Measurements from ENCODE around the gene COPE.

The COPE gene

DNA sequence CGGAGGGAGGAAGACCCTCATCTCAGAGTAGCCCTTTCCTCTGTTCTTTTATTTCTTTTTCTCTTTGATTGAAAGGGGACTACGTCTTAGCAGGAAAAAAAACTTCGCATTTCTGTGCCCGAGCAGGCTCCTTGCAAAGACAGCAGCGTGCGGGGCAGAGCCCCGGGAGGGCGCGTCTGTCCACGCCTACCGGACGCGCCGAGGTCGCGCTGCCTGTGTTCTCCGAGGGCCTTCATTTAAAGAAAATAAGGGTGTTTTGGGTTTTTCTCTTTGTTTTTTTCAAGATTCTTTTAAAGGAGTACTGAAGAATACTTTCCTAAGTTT is 52.4 kb downstream of the COPE start:
- H3K27me3 Mint-ChIP-seq = peaks cover 37% of the 10 kb centered on the region
- H3K4me3 Mint-ChIP-seq = no peak overlapping the region
- H3K36me3 Mint-ChIP-seq (ENCODE audit: low read depth) = peaks cover 69% of the 10 kb centered on the region
- H3K27ac Mint-ChIP-seq = no peak overlapping the region
- H3K4me1 Mint-ChIP-seq (ENCODE audit: low read depth) = peaks cover 17% of the 10 kb centered on the region
- intact Hi-C loops (cut with micrococcal nuclease) = no loop called here
- H3K9me3 Mint-ChIP-seq = no peaks in the 10 kb centered on the region

DNA sequence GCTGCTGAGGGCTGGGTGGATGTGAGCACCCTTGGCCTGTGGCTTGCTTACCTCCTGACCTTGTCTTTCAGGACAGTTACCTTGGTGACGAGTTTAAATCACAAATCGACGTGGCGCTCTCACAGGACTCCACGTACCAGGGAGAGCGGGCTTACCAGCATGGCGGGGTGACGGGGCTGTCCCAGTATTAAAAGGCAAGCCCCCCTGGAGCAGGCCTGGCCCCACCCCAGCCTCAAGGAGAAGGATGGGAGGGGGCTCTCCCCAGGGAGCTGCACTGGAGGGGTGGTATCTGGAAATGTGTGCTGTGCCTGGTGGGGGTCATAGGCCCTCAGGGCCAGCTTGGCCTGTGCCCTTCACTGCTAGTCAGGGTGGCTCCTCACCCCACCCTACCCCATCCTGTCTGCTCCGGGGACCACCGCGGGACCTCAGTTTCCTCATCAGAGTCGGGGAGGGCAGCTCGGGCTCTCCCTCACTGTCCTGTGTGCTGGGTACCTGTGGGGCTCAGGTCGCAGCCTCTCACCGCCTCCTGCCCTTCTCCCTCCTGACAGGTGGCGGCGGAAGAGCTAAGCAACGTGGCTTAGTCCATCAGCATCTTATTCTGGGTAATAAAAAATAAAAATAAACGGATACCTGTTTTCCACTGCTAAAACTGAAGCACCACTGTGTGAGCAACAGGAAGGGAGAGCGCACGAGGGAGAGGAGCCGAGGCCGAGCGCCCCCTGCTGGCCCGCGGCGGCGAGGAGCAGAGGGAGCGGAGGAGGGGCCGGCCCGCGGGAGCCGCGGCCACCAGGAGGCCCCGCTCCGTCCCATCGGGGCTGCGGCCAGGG is 53.0 kb downstream of the COPE start:
- peaks cover 75% of the 10 kb centered on the region for H3K36me3 Mint-ChIP-seq (ENCODE audit: low read depth)
- H3K4me3 Mint-ChIP-seq = no peak overlapping the region
- H3K27me3 Mint-ChIP-seq = peaks cover 34% of the 10 kb centered on the region
- no peak overlapping the region for H3K27ac Mint-ChIP-seq
- no peaks in the 10 kb centered on the region for H3K9me3 Mint-ChIP-seq
- peaks cover 23% of the 10 kb centered on the region for H3K4me1 Mint-ChIP-seq (ENCODE audit: low read depth)
- intact Hi-C loops (cut with micrococcal nuclease) = no loop called here

DNA sequence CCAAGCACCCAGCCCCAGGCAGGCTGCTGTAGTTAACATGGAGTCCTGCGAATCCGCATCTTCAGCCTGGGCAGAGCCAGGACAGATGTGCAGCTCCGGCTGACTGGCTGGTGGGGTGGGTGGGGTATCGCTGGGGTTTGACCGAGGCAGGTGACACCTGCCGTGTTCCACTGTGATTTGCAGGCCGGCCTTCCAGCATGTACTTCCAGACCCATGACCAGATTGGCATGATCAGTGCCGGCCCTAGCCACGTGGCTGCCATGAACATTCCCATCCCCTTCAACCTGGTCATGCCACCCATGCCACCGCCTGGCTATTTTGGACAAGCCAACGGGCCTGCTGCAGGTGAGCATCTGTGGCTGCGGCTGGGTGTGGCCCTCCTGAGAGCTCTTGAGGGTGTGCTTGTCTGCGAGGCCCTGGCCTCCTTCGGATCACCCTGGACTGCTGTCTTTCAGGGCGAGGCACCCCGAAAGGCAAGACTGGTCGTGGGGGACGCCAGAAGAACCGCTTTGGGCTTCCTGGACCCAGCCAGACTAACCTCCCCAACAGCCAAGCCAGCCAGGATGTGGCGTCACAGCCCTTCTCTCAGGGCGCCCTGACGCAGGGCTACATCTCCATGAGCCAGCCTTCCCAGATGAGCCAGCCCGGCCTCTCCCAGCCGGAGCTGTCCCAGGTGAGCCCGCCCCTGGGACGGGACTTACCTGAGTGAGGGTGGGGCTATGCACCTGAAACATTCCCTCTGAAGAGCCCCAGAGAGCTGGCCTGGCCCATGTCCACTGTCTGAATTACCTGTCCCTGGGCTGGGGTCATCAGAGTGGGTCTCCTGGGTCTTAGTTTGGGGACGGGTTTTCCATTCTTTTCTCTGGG is 53.8 kb downstream of the COPE start:
- Mint-ChIP-seq H3K27me3 (peaks cover 27% of the 10 kb centered on the region), H3K36me3 (ENCODE audit: low read depth) (peaks cover 84% of the 10 kb centered on the region), H3K9me3 (no peaks in the 10 kb centered on the region), H3K4me3 (no peak overlapping the region), H3K27ac (no peak overlapping the region), H3K4me1 (ENCODE audit: low read depth) (peaks cover 25% of the 10 kb centered on the region)
- intact Hi-C loops (cut with micrococcal nuclease) = no loop called here

DNA sequence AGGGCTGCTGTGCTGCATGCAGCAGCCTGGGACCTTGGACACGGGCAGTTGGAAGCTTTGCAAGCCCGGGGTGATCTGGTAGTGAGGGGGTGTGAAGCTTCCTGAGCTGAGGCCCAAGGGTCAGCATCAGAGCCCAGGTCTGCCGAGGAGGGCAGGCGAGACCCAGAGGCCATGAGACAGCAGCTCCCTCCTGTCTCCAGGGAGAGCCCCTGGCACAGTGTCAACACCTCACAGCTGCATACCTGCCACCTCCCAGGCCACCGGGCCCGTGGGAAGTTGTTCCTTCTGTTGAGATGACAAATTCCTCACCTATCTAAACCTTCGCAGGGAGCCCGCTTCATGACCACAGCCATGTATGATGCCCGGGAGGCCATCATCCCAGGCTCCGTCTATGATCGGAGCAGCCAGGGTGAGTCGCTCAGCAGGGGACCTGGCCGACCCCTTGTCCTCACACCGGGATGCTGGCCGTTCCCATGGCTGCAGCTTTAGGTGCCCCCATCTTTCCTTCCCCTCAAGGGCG is 55.3 kb downstream of the COPE start:
- H3K27ac Mint-ChIP-seq = no peak overlapping the region
- H3K4me3 Mint-ChIP-seq = no peak overlapping the region
- peaks cover 16% of the 10 kb centered on the region for H3K27me3 Mint-ChIP-seq
- intact Hi-C loops (cut with micrococcal nuclease) = no loop called here
- no peaks in the 10 kb centered on the region for H3K9me3 Mint-ChIP-seq
- peaks cover 98% of the 10 kb centered on the region for H3K36me3 Mint-ChIP-seq (ENCODE audit: low read depth)
- H3K4me1 Mint-ChIP-seq (ENCODE audit: low read depth) = peaks cover 28% of the 10 kb centered on the region

DNA sequence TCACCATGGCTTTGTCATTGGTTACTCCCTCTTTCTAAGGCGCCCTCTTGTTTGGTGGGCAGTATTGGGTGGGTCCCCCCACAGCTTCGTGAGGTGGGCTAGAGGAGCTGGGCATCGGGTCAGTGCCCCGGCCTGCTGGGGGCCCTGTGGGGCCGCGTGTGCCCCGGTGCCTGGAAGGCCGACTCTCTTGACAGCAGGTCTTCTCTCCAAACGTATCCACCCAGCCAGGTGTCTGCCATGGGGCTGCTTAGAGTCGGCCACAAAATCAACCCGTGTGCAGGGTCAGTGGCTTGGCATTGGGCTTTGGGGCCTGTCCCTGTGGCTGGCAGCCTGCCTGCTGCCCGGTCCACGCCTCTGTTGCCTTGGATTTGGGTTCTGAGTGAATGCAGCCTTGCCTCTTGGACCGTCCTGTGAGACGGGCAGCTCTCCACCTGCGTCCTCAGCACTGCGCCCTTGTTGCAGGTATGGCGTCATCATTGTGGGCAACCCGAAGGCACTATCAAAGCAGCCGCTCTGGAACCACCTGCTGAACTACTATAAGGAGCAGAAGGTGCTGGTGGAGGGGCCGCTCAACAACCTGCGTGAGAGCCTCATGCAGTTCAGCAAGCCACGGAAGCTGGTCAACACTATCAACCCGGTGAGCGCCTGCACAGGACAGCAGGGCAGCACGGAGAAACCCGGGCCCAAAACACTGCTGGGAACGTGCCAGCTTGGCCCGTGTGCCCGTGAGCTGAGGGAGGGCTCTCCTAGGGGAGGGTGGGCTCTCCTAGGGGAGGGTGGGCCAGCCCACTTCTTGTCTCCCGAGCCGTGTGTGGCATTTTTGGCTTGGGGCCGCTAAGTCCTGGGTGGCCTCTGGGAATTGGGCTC is 56.0 kb downstream of the COPE start:
- no peaks in the 10 kb centered on the region for H3K9me3 Mint-ChIP-seq
- intact Hi-C loops (cut with micrococcal nuclease) = no loop called here
- peaks cover 28% of the 10 kb centered on the region for H3K4me1 Mint-ChIP-seq (ENCODE audit: low read depth)
- peaks cover 100% of the 10 kb centered on the region for H3K36me3 Mint-ChIP-seq (ENCODE audit: low read depth)
- H3K4me3 Mint-ChIP-seq = no peak overlapping the region
- peaks cover 13% of the 10 kb centered on the region for H3K27me3 Mint-ChIP-seq
- no peak overlapping the region for H3K27ac Mint-ChIP-seq

DNA sequence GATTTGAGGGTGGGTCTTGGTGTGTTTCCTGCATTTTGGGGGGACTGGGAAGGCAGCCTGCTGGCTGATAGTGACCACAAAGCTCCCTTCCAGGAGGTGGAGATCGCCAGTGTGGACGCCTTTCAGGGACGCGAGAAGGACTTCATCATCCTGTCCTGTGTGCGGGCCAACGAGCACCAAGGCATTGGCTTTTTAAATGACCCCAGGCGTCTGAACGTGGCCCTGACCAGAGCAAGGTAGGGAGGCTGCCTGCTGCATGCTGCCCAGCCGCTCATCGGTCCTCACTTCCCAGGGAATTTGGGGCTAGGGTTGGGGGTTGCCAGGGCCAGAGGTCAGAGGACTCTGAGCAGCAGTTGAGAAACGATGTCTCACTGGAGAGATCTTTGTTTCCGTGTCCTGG is 57.3 kb downstream of the COPE start:
- Mint-ChIP-seq H3K36me3 (ENCODE audit: low read depth) (peaks cover 100% of the 10 kb centered on the region), H3K27me3 (no peaks in the 10 kb centered on the region), H3K4me3 (no peak overlapping the region), H3K4me1 (ENCODE audit: low read depth) (peaks cover 35% of the 10 kb centered on the region), H3K9me3 (no peaks in the 10 kb centered on the region), H3K27ac (peak overlapping the region; percentile 64)
- intact Hi-C loops (cut with micrococcal nuclease) = no loop called here

DNA sequence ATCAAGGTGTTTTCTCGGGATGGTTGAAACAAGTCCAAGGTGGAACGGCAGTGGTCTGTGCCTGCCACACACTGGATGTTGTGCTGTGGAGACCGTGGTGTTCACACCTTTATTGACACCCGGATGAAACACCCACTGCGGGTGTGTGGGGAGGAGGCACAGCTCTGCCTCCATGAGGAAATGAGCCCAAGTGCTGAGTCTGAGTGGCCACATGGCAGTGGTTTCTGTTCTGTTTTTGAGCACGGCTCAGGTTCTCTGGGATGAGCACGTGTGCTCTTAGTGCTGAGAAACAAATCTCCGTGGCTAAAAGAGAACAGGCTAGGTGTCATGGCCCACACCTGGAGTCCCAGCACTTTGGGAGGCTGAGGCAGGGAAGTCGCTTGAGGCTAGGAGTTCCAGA is 58.0 kb downstream of the COPE start:
- Mint-ChIP-seq H3K4me1 (ENCODE audit: low read depth) (peaks cover 33% of the 10 kb centered on the region), H3K4me3 (no peak overlapping the region), H3K27me3 (no peaks in the 10 kb centered on the region), H3K9me3 (no peaks in the 10 kb centered on the region), H3K36me3 (ENCODE audit: low read depth) (peaks cover 100% of the 10 kb centered on the region), H3K27ac (peak overlapping the region; percentile 64)
- intact Hi-C loops (cut with micrococcal nuclease) = no loop called here

DNA sequence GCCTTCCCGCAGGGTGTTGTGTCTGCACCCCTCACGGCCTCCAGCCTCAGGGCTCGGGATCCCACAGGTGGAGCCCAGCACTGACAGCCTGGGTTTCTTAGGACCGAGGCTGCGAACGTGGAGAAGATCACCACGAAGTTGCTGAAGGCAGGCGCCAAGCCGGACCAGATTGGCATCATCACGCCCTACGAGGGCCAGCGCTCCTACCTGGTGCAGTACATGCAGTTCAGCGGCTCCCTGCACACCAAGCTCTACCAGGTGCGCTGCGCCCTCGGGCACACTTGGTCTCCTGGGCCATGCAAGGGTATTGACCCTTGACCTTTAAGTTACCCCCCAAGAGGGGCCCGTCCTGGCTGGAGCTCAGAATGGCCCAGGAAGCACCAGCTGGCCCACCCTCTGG is 58.5 kb downstream of the COPE start:
- H3K4me3 Mint-ChIP-seq = no peak overlapping the region
- intact Hi-C loops (cut with micrococcal nuclease) = no loop called here
- peaks cover 100% of the 10 kb centered on the region for H3K36me3 Mint-ChIP-seq (ENCODE audit: low read depth)
- no peaks in the 10 kb centered on the region for H3K9me3 Mint-ChIP-seq
- peaks cover 29% of the 10 kb centered on the region for H3K4me1 Mint-ChIP-seq (ENCODE audit: low read depth)
- H3K27ac Mint-ChIP-seq = peak overlapping the region; percentile 64
- no peaks in the 10 kb centered on the region for H3K27me3 Mint-ChIP-seq

DNA sequence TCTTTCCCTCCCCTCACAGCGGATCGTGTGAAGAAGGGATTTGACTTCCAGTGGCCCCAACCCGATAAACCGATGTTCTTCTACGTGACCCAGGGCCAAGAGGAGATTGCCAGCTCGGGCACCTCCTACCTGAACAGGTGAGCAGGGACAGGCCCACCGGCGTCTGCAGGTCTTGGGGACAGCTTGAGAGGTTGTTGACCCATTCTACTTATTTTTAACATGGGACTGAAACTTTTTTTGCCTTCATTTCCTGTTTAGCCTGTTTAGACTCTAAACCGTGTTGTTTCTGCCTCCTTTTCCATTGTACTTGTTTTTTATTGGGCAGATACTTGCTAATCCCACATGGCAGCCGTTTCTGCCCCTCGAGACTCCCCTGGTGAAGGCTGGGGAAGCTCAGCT is 58.9 kb downstream of the COPE start:
- intact Hi-C loops (cut with micrococcal nuclease) = no loop called here
- H3K36me3 Mint-ChIP-seq (ENCODE audit: low read depth) = peaks cover 100% of the 10 kb centered on the region
- H3K9me3 Mint-ChIP-seq = no peaks in the 10 kb centered on the region
- peaks cover 29% of the 10 kb centered on the region for H3K4me1 Mint-ChIP-seq (ENCODE audit: low read depth)
- H3K27me3 Mint-ChIP-seq = no peaks in the 10 kb centered on the region
- no peak overlapping the region for H3K27ac Mint-ChIP-seq
- H3K4me3 Mint-ChIP-seq = no peak overlapping the region

DNA sequence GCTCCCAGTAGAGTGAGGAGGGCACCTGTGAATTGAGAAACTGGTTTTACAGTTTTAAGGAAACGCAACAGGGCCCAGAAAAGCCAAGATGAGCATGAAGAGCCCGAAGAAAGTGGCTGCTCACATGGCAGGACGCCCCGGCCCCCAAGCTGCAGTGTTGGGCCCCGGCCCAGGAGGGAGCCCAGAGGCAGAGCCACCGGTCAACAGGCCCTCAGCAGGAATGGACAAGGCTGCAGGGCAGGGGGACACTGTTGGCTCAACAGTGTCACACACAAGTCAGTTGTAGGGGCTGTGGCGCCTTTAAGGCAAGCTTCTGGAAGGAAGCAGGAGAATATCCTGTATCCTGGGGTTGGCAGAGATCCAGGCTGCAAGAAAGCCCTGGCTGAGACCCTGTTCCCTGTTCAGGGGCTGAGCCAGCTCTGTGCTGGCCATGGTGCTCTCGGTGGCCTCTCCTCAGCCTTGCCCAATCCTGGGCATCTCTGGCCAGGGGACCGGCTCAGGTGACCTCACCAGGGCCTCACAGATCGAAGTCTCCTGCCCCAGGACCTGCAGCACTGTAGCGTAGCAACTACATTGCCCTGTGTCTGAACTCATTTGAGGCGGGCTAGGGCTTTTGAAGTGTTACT is 59.4 kb downstream of the COPE start:
- H3K27ac Mint-ChIP-seq = no peak overlapping the region
- no peaks in the 10 kb centered on the region for H3K9me3 Mint-ChIP-seq
- H3K4me1 Mint-ChIP-seq (ENCODE audit: low read depth) = peaks cover 29% of the 10 kb centered on the region
- peaks cover 100% of the 10 kb centered on the region for H3K36me3 Mint-ChIP-seq (ENCODE audit: low read depth)
- H3K4me3 Mint-ChIP-seq = no peak overlapping the region
- intact Hi-C loops (cut with micrococcal nuclease) = no loop called here
- no peaks in the 10 kb centered on the region for H3K27me3 Mint-ChIP-seq

DNA sequence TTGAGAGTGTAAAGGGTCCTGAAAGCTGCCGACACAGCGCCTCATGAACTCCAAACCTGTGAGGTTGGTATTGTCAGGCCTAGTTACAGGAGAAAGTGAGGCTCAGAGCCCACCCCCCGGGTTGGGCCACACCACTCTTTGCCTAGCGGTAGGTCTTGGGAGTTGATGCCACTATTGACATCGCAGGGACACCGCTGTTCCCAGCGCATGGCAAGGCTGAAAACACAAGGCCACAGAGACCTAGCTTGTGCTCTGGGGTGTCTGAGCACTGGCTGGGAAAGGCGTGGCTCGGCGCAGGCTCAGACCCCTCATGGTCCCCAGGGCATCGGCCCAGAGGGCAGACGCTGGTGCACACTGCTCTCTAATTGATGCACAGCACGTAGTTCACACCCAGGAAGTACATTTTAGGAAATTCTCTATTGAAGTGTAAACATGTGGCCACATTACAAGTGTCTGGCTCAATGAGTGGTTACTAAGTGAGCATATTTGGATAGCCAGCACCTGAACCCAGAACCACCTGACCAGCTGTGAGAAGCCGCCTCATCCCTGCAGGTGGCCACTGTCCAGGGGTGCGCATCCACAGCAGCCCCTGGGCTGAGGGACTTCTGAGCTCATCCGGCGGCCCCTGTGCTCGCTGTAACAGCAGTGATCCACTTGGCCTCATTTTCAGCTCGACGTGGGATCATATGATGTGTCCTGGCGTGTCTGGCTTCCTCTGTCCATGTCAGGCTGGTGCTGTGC is 60.1 kb downstream of the COPE start:
- Mint-ChIP-seq H3K27me3 (no peaks in the 10 kb centered on the region), H3K4me1 (ENCODE audit: low read depth) (peaks cover 29% of the 10 kb centered on the region), H3K4me3 (no peak overlapping the region), H3K9me3 (no peaks in the 10 kb centered on the region), H3K27ac (no peak overlapping the region), H3K36me3 (ENCODE audit: low read depth) (peaks cover 100% of the 10 kb centered on the region)
- intact Hi-C loops (cut with micrococcal nuclease) = no loop called here

DNA sequence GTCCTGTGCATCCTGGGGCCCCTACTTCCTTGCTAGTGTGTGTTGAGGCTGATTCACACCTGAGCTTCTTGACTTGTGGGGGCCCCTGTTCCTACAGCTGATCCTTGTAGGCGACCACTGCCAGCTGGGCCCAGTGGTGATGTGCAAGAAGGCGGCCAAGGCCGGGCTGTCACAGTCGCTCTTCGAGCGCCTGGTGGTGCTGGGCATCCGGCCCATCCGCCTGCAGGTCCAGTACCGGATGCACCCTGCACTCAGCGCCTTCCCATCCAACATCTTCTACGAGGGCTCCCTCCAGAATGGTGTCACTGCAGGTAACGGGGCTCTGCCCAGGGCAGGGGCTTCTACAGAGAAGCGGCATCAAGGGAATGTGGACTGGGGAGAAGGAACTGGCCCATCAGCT is 62.0 kb downstream of the COPE start:
- Mint-ChIP-seq H3K4me1 (ENCODE audit: low read depth) (peaks cover 29% of the 10 kb centered on the region), H3K36me3 (ENCODE audit: low read depth) (peaks cover 100% of the 10 kb centered on the region), H3K27me3 (no peaks in the 10 kb centered on the region), H3K9me3 (no peaks in the 10 kb centered on the region), H3K4me3 (no peak overlapping the region), H3K27ac (no peak overlapping the region)
- intact Hi-C loops (cut with micrococcal nuclease) = no loop called here
